OCI-LY1 (cell line): Measurements from ENCODE around the gene RABGAP1L.
A peak's percentile ranks its signal among the peaks of the same experiment; 100 is the strongest.

Experiments used
- CTCF ChIP-seq: fragments of 200-600 bp; sonication (generic), shearing (Covaris generic); IDR thresholded peaks from 2 replicates; pipeline ENCODE4 v1.5.1; 2017; ENCODE audit warnings: mild to moderate bottlenecking, antibody characterized with exemption, low read length, moderate library complexity, mixed read lengths
- EZH2 ChIP-seq: fragments of 200-600 bp; sonication (generic), shearing (Covaris generic); IDR thresholded peaks from 2 replicates; pipeline ENCODE4 v1.8.0; 2017; ENCODE audit warnings: borderline replicate concordance, mixed run types, mild to moderate bottlenecking, antibody characterized with exemption, low read length, moderate library complexity, mixed read lengths

GRCh38 chr1:174982971-174983689 is 823.8 kb downstream of the RABGAP1L start:
- TF ChIP-seq EZH2, result no peak
- TF ChIP-seq CTCF, result peak; percentile 74
